Measurements from ENCODE around the gene TOR3A. TPM values are rescaled to one million over a fixed set of nuclear protein-coding genes. Genes with fewer than 3 reads are reported as not detected.
A peak's percentile ranks its signal among the peaks of the same experiment; 100 is the strongest.

TOR3A gene
- polyA plus RNA-seq, 12 donors, result 12.4 to 20.8 (median 15.3) TPM; not detected in 1

DNA sequence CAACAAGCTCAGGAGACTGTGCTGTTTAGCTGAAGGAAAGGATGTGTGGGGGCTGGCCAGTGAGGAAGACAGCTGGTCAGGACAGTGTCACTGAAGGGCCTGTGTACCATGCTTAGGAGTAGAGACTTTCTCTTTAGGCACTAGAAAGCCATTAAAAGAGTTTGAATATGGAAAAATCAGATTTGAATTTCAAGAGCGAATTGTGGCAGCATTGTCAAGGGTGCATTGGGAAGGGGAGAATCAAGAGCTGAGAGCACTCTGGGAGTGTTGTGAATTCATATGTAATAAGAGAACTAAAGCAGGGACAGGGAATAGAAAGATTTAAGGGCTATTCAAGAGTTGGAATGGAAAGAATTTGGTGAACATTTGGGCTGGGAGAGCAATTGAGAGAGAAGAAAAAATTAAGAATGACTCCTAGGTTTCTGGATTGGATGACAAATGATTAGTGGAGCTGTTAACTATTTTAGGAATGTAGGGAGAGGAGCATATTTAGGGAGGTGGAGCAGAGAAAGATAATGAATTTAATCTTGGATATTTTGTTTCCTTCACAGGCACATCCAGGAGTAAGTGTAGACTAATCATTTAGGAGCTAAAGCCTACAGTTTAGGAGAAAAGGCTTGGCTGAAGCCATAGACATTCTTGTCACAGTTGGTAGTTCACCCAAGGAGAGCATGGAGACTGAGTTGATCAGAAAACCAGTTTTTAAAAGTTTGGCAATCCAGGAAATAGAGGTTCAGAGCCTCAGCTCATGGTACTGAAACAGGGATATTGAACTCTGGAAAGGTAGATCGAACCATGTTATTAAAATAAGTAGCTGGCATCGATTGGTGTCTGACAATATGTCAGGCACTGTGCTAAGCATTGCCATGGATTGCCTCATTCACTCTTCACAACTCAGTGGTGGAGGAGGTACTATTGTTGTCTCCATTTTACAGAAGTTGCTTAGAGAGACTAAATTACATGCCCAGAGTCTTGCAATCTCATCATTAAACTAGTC is 23.1 kb upstream of the TOR3A start:
- DNase-seq, result no peak

DNA sequence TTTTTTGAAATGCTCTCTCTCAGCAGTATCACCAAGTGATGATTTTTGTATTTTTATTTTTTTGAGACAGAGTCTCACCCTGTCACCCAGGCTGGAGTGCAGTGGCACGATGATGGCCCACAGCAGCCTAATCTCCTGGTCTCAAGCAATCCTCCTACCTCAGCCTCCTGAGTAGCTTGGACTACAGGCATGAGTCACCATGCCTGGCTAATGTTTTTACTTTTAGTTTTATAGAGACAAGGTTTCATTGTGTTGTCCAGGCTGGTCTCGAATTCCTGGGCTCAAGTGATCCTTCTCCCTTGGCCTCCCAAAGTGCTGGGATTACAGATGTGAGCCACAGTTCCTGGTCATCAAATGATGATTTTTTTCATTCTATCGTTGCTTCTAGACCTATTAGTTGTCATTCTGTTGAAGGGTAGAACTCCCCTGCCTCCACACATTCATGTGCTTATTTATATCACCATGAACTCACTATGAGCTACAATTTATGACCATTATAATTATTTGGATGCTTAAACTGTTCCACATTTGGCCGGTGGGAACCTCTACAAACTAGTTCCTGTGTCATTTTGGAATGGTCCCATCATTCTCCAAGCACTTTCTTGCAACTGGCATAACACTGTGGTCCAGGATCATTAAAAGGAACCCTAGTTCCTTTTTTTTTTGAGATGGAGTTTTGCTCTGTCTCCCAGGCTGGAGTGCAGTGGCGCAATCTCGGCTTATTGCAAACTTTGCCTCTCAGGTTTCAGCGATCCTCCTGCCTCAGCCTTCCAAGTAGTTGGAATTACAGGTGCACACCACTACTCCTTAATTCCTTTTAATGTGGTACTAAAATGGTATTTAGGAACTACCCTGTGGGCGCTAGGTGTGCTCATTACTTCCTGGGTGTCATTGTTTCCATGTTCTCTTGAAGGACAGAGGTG is 20.2 kb upstream of the TOR3A start:
- DNase-seq, result no peak

DNA sequence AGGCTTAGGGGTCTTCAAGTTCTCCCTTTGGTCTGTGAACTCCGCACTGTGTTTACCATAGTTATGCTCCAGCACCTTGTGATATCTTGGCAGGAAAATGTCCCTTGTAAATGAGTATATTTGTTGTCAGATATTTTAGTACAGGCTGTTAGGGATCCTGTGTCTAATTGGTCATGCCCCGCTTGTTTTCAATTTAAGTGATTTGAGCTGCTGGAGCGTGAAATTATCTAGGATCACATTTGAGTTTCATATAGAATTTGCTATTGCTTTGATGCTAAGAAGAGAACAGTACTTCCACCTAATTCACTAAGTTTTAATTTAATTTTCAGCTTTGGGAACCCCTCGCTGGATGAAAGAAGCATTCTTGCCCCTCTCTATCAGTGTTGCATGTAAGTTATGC is 15.4 kb upstream of the TOR3A start:
- DNase-seq, result no peak

DNA sequence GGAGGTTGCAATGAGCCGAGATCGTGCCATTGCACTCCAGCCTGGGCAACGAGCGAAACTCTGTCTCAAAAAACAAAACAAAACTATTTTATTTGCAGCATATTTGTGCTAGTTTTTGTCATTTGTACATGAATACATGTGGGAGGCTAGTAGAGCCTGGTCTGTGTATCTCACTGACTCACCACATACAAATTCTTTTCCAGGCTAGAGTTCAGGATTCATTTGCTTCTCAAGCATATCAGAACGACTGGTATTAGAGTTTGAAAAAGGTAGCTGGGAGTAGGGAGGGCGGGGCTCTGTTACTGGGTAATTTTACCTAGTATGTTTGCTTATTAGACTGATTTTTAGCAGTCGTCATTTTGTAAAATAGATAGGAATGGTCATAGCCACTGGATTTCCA is 4.5 kb upstream of the TOR3A start:
- DNase-seq, result no peak

DNA sequence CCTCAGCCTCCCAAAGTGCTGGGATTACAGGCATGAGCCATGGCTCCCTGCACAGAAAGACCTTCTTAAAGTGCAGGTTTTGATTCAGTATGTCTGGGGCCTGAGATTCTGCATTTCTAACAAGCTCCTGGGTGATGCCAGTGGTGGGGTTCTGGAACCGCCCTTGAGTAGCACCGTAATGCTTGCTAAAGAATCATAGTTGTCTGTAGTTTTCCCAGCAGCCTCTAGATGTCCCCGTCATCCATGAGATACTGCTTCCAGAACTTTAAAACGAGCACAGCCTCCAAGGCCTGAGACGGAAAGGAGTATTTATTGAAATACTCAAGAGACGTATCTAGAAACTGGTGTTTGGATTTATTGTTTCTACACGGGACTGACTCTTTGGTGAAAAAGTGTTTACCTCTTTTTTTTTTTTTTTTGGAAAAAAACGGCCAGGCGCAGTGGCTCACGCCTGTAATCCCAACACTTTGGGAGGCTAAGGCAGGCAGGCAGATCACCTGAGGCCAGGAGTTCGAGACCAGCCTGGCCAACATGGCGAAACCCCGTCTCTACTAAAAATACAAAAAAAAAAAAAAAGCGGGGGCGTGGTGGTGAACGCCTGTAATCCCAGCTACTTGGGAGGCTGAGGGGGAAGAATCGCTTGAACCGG is 2.6 kb upstream of the TOR3A start:
- peak; percentile 74 for DNase-seq

DNA sequence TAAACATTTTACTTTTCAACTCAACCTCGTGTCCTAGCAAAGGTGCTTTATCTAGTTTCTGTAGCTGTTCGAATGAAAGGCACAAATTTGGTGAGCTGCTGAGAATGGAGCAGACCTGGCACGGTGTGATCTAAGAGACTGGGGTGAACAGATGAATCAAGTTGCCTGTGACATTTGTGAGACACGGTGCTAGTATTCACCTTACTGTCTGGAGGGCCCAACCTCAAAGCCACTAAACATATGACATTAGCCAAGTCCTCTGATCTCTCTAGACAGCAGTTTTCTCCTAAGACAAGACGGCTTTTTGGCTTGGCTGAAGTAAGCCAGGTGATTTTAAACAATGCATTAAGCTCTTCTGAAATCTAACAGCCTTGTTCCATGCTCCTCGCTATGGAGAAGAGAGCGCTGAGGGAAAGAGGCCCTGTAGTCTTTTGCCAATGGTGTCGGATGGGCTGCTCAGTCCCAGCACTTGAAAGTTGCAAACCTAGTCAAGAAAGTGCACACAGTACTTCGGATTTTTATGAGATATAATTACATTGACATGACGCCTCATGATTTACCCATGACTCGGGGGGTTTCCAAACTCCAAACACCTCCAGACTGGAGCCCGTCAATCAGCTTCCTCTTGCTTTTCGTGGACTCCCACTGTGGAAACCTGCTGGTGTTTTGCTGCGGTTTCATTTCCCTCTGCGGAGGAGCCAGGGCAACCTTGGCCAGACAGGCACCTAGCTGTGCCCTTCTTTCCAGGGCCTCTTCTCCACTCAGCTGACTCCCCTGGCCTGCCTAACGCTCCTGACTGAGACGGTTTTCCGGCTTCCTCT is 794 bp upstream of the TOR3A start:
- DNase-seq, result no peak

DNA sequence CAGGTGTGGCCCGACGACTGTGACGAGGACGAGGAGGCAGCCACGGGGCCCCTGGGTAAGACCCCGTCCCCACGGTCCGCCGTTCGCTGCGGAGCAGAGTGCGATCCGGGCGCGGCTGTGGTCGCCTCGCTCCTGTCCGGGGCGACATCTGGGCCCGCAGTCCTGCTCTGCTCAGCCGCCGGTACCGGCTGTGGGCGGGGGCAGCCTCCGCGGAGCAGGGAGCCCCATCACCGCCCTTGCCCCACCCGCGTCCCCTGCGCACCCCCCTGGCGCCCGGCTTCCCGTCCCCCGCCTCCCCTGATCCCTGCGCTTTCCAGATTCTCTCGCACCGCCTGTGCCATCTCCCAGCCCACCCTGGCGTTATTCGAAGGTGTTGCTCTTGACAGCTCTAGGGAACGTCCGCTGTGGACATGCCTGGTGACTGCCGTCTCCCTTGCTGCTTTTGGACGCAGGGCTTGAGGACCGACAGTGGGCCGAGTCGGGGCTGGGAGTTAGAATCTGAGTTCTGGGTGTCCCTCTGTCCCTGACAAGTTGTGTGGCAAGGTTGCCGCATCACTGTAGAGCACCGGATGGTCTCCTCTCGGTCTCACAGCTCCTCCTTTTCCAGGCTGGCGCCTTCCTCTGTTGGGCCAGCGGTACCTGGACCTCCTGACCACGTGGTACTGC is 596 bp downstream of the TOR3A start:
- peak; percentile 17 for DNase-seq

DNA sequence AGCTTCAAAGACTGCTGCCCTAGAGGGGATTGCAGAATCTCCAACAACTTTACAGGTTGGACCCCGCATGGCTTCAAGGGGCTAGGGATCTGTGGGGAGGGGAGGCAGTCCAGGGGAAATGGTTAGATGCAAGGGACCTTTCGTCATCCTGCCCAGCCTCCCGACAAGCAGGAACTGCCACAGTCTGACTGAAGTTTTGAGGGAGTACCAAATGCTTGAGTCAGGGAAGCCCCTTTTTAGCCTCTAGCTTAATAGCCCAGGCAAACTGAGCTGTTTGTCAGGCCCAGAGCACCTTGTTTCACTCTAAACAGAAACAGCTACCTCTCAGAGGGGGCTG is 1.1 kb downstream of the TOR3A start:
- no peak for DNase-seq

DNA sequence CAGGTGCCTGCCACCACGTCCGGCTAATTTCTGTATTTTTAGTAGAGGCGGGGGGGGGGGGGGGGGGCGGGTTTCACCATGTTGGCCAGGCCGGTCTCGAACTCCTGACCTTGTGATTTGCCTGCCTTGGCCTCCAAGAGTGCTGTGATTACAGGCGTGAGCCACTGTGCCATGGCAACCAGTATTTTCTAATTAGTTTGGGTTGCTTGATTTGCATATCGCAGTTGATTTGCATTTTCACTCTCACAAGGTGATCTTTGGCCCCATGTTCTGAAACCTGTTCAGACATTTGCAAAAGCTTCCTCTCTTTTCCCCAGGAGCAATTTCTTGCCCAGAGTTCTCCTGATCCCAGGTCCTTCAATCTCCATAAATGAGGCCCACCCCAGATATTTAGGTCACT is 1.7 kb downstream of the TOR3A start:
- DNase-seq, result no peak

DNA sequence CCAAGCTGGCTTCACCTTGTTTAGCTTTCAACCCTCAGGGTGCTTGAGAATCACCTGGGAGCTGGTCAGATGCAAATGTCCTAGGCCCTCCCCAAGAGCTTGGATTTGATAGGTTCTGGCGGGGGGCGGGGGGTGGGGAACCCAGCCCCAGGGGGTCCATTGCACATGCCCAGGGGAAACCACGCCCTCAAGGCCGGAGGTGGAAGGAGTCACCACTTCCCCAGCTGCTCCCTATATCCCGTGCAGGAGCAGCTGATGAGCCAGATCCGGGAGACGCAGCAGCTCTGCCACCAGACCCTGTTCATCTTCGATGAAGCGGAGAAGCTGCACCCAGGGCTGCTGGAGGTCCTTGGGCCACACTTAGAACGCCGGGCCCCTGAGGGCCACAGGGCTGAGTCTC is 5.8 kb downstream of the TOR3A start:
- DNase-seq, result no peak

DNA sequence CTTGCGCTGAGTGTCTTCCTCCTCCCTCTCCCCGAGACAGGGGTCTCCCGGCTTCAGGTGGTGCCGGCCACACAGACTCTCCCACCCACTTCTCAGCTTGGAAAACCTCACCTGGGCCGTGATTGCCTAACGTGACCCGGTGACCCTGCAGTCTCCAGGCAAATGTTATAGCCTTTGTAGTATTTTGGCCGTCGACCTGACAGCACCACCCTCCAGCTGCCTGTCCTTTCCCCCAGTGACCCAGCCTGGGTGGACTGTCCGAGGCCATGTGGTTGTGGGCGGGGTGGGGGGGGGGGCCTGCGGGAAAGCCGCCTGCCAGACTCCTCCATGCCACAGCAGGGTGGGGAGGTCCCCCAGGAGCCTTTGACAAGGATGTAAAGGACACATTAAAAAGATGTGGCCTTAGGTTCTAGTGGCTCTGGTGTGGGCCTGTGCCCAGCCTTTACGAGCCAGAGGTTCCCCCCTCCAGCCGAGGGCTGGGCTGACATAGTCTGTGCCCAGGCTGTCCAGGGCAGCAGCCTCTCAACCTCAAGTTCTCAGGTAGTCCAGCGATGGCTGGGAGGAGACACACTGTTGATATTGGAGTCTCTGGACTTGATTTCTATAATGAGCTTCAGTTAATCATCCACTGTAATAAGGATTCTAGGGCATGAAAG is 8.1 kb downstream of the TOR3A start:
- DNase-seq, result no peak

DNA sequence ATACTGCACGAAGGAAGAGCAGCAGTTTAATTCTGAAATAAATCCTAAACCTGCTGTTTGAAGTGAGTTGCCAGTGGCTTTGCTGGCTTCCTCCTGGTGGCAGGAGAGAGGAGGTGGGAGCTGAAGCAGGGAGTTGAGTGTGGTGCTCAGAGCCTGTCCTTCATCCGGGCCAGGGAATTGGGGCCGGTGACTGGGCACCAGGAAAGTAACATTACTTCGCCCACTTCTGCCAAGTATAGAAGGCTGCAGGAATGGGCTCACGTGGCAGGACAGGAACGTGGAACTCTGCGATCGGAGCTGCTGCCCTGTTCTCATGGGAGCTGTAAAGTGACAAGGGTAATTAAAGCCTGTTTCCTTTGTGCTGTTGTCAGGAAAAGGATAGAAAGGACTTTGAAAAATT is 8.7 kb downstream of the TOR3A start:
- DNase-seq, result no peak

DNA sequence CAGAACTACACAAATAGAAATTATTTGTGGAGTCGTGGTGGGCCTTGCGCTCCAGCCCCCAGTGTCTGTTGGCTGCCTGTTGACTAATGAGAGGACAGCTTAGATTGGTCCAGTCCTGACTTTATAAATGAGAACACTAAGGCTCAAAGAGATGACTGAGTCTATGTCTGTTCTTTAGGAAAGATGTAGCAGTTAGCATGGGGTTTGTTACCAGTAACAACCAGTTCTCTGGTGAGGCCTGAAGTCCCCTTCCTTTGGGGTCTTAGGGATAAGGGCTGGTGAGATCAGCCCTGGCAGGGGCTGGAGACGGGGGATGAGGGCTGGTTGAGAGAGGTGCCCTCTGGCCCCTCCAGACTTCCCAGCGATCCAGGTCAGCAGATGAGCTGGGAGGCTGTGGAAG is 9.1 kb downstream of the TOR3A start:
- no peak for DNase-seq

DNA sequence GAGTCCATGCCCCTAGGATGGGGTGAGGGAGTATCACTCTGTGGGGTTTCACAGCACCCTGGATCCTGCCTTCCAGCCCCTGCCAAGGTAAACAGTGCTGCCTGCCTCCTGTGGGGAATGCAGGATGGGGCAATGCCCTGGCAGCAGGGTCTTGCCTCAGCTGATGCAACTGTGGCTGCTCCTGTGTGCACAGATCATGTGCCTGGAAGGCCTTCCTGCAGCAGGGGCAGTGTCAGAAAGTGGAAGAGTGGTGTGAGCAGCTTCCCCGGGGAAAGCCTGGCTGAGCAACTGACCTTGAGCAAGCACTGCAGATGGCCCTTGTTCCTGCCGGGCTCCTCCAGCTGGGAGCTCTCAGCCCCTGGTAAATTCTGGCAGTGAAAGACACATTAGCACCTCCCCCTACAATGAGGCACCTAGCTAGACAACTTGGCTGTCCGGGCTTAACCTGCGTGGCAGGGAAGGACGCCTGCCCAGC is 9.9 kb downstream of the TOR3A start:
- DNase-seq, result no peak

DNA sequence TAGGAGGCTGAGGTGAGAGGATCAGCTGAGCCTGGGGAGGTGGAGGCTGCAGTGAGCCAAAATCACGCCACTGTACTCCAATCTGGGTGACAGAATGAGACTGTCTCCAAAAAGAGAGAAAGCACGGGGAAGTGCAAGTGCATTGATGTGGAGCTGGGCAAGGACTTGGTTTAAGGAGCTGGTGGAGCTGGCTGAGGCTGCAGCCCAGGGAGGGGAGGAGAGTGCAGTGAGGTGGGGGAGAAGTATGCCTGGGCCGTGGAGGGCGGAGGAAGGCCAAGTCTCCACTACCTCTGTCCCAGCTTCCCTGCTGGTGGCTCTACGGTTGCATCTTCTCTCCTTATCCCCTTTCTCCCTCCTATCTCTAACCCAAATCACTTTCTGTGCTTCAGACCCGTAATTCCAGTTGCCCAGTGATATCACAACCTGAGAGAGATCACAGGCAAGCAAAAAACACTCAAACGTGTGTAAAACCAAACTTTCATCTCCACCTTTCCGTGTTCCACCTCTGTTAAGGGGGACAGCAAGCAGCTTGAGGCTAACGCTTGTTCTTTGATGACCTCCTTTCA is 11.1 kb downstream of the TOR3A start:
- no peak for DNase-seq

DNA sequence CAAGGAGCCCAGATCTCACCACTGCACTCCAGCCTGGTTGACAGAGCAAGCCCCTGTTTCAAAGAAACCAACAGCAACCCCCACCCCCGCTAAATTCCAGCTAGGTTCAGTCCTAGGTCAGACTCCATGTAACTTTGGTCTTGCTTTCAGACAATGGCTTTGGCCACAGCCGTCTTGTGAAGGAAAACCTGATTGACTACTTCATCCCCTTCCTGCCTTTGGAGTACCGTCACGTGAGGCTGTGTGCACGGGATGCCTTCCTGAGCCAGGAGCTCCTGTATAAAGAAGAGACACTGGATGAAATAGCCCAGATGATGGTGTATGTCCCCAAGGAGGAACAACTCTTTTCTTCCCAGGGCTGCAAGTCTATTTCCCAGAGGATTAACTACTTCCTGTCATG is 12.9 kb downstream of the TOR3A start:
- DNase-seq, result no peak

DNA sequence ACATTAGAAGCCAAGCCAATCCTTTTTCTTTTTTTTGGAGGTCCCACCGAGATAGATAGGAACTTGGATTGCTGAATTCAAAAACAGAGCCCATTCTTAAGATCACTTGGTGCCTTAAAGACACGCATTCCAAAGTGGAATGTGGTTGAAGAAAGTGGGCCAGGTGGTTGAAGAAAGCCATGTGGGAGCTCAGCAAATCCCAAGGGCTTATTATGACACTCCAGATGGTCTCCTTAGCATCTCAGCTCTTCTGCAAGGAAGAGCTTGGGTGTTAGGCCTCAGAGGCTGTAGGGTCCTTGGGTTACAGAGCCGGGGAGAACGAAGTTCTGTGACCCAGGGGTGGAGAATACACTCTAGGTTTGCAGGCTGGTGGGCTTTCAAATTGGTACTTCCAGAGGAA is 13.5 kb downstream of the TOR3A start:
- DNase-seq, result no peak

DNA sequence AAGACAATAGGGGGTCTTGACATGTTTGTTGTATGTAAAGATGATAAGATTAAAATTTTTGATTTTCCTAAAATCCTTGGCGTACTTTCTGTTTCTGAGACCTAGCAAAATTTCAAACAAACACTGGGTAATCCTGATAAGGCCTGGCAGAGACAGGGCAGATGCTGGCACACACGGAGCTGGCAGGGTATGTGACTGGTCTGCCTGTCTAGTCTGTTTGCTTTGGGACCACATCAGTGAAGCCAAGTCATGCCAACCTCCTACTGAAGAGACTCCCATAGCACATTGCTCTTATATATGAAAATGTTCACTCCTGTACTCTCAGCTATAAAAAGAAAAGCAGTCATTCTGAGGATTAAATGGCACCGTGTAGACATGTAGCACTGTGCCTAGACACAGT is 14.1 kb downstream of the TOR3A start:
- DNase-seq, result no peak

DNA sequence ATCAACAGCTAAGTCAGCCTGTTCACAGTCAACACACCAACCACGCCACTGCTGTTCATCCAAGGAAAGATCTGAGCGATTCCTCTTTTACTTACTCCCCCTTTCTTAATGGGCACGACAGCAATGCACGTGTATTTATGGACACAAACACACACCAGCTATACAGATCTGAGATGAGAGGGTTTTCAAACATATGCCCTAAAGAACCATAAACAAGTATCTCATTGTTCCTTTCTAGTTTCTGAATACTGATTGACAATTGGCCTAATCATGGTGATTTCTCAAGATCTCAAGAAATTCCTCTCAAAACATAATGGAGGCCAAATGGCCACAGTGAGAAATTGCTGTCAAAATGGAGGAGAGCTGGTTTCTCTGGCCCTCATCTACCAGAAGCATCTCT is 18.0 kb downstream of the TOR3A start:
- DNase-seq, result no peak

DNA sequence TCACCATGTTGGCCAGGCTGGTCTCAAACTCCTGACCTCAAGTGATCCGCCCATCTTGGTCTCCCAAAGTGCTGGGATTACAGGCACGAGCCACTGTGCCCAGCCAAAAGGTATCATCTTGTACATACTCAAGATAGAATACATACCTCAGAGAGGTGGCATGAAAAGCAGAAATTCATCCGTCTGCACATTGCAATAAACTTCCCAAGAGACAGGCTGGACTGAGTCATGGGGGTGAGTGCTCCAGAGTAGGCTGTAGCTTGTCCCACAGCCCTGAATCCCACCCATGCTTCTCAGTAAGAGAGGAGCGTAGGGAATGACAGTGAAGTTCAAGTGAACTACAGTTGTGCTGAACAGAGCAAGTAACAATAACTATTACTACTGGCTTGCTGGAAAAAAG is 19.7 kb downstream of the TOR3A start:
- no peak for DNase-seq
